Upper lobe of right lung (tissue), 1 donor: ENCODE measurements around the gene NRL. TPM values are rescaled to one million over a fixed set of nuclear protein-coding genes. Genes with fewer than 3 reads are reported as not detected.

ENCODE experiments used
- ATAC-seq: fragments of 200-7000 bp; cut with Tn5 transposase; one replicate; pipeline ENCODE4 v1.9.1; 2020; ENCODE audit warnings: mild to moderate bottlenecking, moderate library complexity
- DNase-seq: peaks from one replicate; pipeline ENCODE4 v3.0.0-alpha.2; 2020
- H3K27ac ChIP-seq: fragments of 200-600 bp; one replicate; pipeline ENCODE4 v1.8.0; 2022
- H3K27me3 ChIP-seq: fragments of 200-600 bp; one replicate; pipeline ENCODE4 v1.8.0; 2022; ENCODE audit warnings: mild to moderate bottlenecking
- H3K36me3 ChIP-seq: fragments of 200-600 bp; one replicate; pipeline ENCODE4 v1.8.0; 2022
- H3K4me1 ChIP-seq: fragments of 200-600 bp; one replicate; pipeline ENCODE4 v1.8.0; 2022
- H3K4me3 ChIP-seq: fragments of 200-600 bp; one replicate; pipeline ENCODE4 v1.8.0; 2022; ENCODE audit warnings: mild to moderate bottlenecking
- H3K9me3 ChIP-seq: fragments of 200-600 bp; one replicate; pipeline ENCODE4 v1.8.0; 2022
- CTCF ChIP-seq: fragments of 200-600 bp; IDR thresholded peaks from one replicate; pipeline ENCODE4 v1.8.0; 2022; ENCODE audit warnings: antibody characterized with exemption
- intact Hi-C: fragments of 100-400 bp; cut with DNase I; formaldehyde crosslinking; loops from one replicate; pipeline ENCODE4 v1.11.0; 2022
- total RNA-seq: library from RNA; stranded (reverse); fragmentation: NEBNext Ultra II Directional; extraction: Animal tissue kit (Norgen Biotek cat#: 25700); gene quantifications from one replicate; pipeline ENCODE4 v1.2.1, GENCODE V29; 2021
- donor health status: DM: no; HTN: yes; CAD: no; lungs with severe emphysema.

NRL gene
- total RNA-seq, 1 donor from 2014 or later: 2.8 TPM

- no peak for ATAC-seq
- Histone ChIP-seq H3K4me1 (peaks cover 1% of the 10 kb centered on the region), H3K36me3 (no peaks in the 10 kb centered on the region), H3K9me3 (no peaks in the 10 kb centered on the region), H3K27me3 (peaks cover 8% of the 10 kb centered on the region), H3K27ac (no peak overlapping the region), H3K4me3 (no peak overlapping the region)
- TF ChIP-seq CTCF: no peak
- no peak for DNase-seq
- intact Hi-C loops: no loop called here
These were observed 39.1 kb downstream of the NRL start for GRCh38 chr14:24075485-24076301.

- ATAC-seq (no peak), DNase-seq (no peak)
- no peak overlapping the region for H3K27ac ChIP-seq
- H3K36me3 ChIP-seq: no peaks in the 10 kb centered on the region
- H3K9me3 ChIP-seq: no peaks in the 10 kb centered on the region
- no peaks in the 10 kb centered on the region for H3K4me1 ChIP-seq
- no peak for TF ChIP-seq CTCF
- intact Hi-C loops: no loop called here
- peaks cover 8% of the 10 kb centered on the region for H3K27me3 ChIP-seq
- no peak overlapping the region for H3K4me3 ChIP-seq
These were observed 39.9 kb downstream of the NRL start for GRCh38 chr14:24074625-24075484.

- DNase-seq: no peak
- intact Hi-C loops: no loop called here
- no peak overlapping the region for H3K4me3 ChIP-seq
- no peaks in the 10 kb centered on the region for H3K9me3 ChIP-seq
- no peak for TF ChIP-seq CTCF
- H3K27ac ChIP-seq: no peak overlapping the region
- no peaks in the 10 kb centered on the region for H3K4me1 ChIP-seq
- no peak for ATAC-seq
- no peaks in the 10 kb centered on the region for H3K36me3 ChIP-seq
- peaks cover 8% of the 10 kb centered on the region for H3K27me3 ChIP-seq
These were observed 41.6 kb downstream of the NRL start for GRCh38 chr14:24072881-24073877.

GRCh38 chr14:24072436-24072835, 42.3 kb downstream of the NRL start:
- Histone ChIP-seq H3K9me3 (no peaks in the 10 kb centered on the region), H3K4me1 (no peaks in the 10 kb centered on the region), H3K27me3 (peaks cover 8% of the 10 kb centered on the region), H3K4me3 (no peak overlapping the region), H3K36me3 (no peaks in the 10 kb centered on the region), H3K27ac (no peak overlapping the region)
- no peak for ATAC-seq
- no peak for DNase-seq
- intact Hi-C loops: no loop called here
- no peak for TF ChIP-seq CTCF

- no peaks in the 10 kb centered on the region for H3K36me3 ChIP-seq
- ATAC-seq (no peak), DNase-seq (no peak)
- no peak for TF ChIP-seq CTCF
- H3K4me3 ChIP-seq: no peak overlapping the region
- intact Hi-C loops: no loop called here
- no peaks in the 10 kb centered on the region for H3K9me3 ChIP-seq
- no peak overlapping the region for H3K27ac ChIP-seq
- peaks cover 8% of the 10 kb centered on the region for H3K27me3 ChIP-seq
- H3K4me1 ChIP-seq: no peaks in the 10 kb centered on the region
These were observed 42.8 kb downstream of the NRL start for GRCh38 chr14:24071836-24072430.
